Fibroblast of mammary gland (primary cell): ENCODE measurements around the gene ABCG5.
A peak's percentile ranks its signal among the peaks of the same experiment; 100 is the strongest.

ENCODE experiments used
- DNase-seq: peaks from one replicate; pipeline ENCODE4 v3.0.0-alpha.2; 2010; ENCODE audit warnings: low read depth
- H3K4me3 ChIP-seq: 2 replicates; pipeline ENCODE4 v1.5.1; 2011; ENCODE audit warnings: low read depth, mild to moderate bottlenecking, low read length, moderate library complexity; ENCODE audit not compliant: control insufficient read depth
- CTCF ChIP-seq: conservative IDR thresholded peaks from 2 replicates; pipeline ENCODE4 v1.5.1; 2011; ENCODE audit warnings: low read depth, low read length, inconsistent platforms; ENCODE audit not compliant: control insufficient read depth, insufficient read depth

Gene ABCG5

GRCh38 chr2:43880471-43880870 lies 41.8 kb upstream of the ABCG5 start:
- no peak for TF ChIP-seq CTCF
- no peak for DNase-seq
- no peak overlapping the region for H3K4me3 ChIP-seq

- peak; percentile 50 for DNase-seq
- no peak overlapping the region for H3K4me3 ChIP-seq
- no peak for TF ChIP-seq CTCF
Measured at GRCh38 chr2:43879261-43879660, 40.6 kb upstream of the ABCG5 start.

GRCh38 chr2:43877782-43878464 lies 39.3 kb upstream of the ABCG5 start:
- TF ChIP-seq CTCF, result peak; percentile 95
- peak; percentile 59 for DNase-seq
- no peak overlapping the region for H3K4me3 ChIP-seq

- no peak for DNase-seq
- TF ChIP-seq CTCF, result no peak
- no peak overlapping the region for H3K4me3 ChIP-seq
Measured at GRCh38 chr2:43874776-43875451, 36.3 kb upstream of the ABCG5 start.

- no peak for TF ChIP-seq CTCF
- no peak for DNase-seq
- H3K4me3 ChIP-seq, result no peak overlapping the region
Measured at GRCh38 chr2:43872151-43872550, 33.5 kb upstream of the ABCG5 start.

DNA sequence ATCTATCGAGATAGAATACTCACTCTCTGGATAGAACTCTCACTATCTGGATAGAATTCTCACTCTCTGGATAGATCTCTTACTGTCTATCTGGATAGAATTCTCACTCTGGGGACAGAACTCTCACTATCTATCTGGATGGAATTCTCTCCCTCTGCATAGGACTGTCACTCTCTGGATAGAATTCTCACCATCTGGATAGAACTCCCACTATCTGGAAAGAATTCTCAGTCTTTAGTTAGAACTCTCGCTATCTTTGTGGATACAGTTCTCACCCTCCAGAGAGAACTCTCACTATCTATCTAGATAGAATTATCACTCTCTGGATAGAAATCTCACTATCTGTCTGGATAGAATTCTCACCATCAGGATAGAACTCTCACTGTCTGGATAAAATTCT lies 16.7 kb upstream of the ABCG5 start:
- TF ChIP-seq CTCF, result no peak
- no peak for DNase-seq
- H3K4me3 ChIP-seq, result no peak overlapping the region
